SK-N-SH (cell line): Measurements from ENCODE around the gene NADSYN1. TPM values are rescaled to one million over a fixed set of nuclear protein-coding genes. Genes with fewer than 3 reads are reported as not detected.

Source experiments
- CTCF ChIA-PET: fragments of 300-600, 350-600 bp; formaldehyde crosslinking; extraction: SDS; loops from one replicate; lab custom pipeline; 2021; lab: Yijun Ruan, JAX
- POLR2A ChIA-PET: fragments of 350-600 bp; sonication (Branson Sonifier 250); formaldehyde crosslinking; extraction: SDS; loops from one replicate; lab custom pipeline; 2020; ENCODE audit warnings: antibody characterized with exemption, inconsistent platforms; lab: Yijun Ruan, JAX
- DNase-seq: peaks from one replicate; pipeline ENCODE4 v3.0.0; 2012
- H2AFZ ChIP-seq: fragments of 200-600 bp; sonication (generic); 2 replicates; pipeline ENCODE4 v1.8.1; 2016; ENCODE audit warnings: antibody characterized with exemption, mild to moderate bottlenecking, low read depth
- H3F3A ChIP-seq: fragments of 200-600 bp; sonication (generic); replicated peaks from 2 replicates; pipeline ENCODE3; 2016; ENCODE audit warnings: antibody characterized with exemption, mild to moderate bottlenecking; ENCODE audit not compliant: insufficient read depth
- H3K27ac ChIP-seq, 2 experiments: fragments of 200-500 bp in 1 of 2; fragments of 200-600 bp in 1 of 2; sonication (Bioruptor generic) in 1 of 2; sonication (generic), shearing (Covaris generic) in 1 of 2; 2 replicates each; pipeline versions ENCODE4 v1.5.1 to v1.6.1; 2014 to 2016; ENCODE audit warnings: low read depth in 2 of 2, inconsistent platforms in 1 of 2, low read length in 1 of 2, mild to moderate bottlenecking in 1 of 2, mixed read lengths in 1 of 2
- H3K27me3 ChIP-seq: fragments of 200-600 bp; sonication (generic), shearing (Covaris generic); 2 replicates; pipeline ENCODE4 v1.6.1; 2016; ENCODE audit warnings: mixed run types; ENCODE audit not compliant: insufficient read depth
- H3K36me3 ChIP-seq, 2 experiments: fragments of 200-500 bp in 1 of 2; fragments of 200-600 bp in 1 of 2; sonication (Bioruptor generic) in 1 of 2; sonication (generic) in 1 of 2; replicated peaks in 1 of 2; 2 replicates each; pipeline versions ENCODE3 to v1.5.1; 2014 to 2016; ENCODE audit warnings: low read length in 1 of 2, mild to moderate bottlenecking in 1 of 2; ENCODE audit not compliant: insufficient read depth in 2 of 2, control insufficient read depth in 1 of 2
- H3K4me1 ChIP-seq, 2 experiments: fragments of 200-500 bp in 1 of 2; fragments of 200-600 bp in 1 of 2; sonication (Bioruptor generic) in 1 of 2; sonication (generic), shearing (Covaris generic) in 1 of 2; 2 replicates each; pipeline versions ENCODE4 v1.5.1 to v1.6.1; 2014 to 2016; ENCODE audit warnings: low read depth in 1 of 2, low read length in 1 of 2, mixed run types in 1 of 2; ENCODE audit not compliant: insufficient read depth in 2 of 2, control insufficient read depth in 1 of 2
- H3K4me2 ChIP-seq: fragments of 200-600 bp; sonication (generic), shearing (Covaris generic); 2 replicates; pipeline ENCODE4 v1.6.1; 2017; ENCODE audit warnings: mixed run types
- H3K4me3 ChIP-seq, 2 experiments: fragments of 200-500 bp in 1 of 2; fragments of 200-600 bp in 1 of 2; sonication (Bioruptor generic) in 1 of 2; sonication (generic), shearing (Covaris generic) in 1 of 2; 2 replicates each; pipeline versions ENCODE4 v1.5.1 to v1.8.1; 2014 to 2016; ENCODE audit warnings: low read depth in 2 of 2, inconsistent platforms in 1 of 2, low read length in 1 of 2, mild to moderate bottlenecking in 1 of 2, mixed read lengths in 1 of 2, moderate library complexity in 1 of 2
- H3K79me2 ChIP-seq: fragments of 200-600 bp; sonication (generic); 2 replicates; pipeline ENCODE4 v1.8.1; 2017; ENCODE audit warnings: mild to moderate bottlenecking; ENCODE audit not compliant: insufficient read depth
- H3K9ac ChIP-seq: fragments of 200-600 bp; sonication (generic); 2 replicates; pipeline ENCODE4 v1.6.1; 2017; ENCODE audit warnings: mixed run types
- H3K9me2 ChIP-seq: fragments of 200-600 bp; sonication (generic); 2 replicates; pipeline ENCODE4 v1.6.1; 2017; ENCODE audit warnings: mixed run types
- H3K9me3 ChIP-seq: fragments of 200-600 bp; sonication (generic); 2 replicates; pipeline ENCODE4 v1.6.1; 2017; ENCODE audit warnings: mixed run types, mild to moderate bottlenecking, moderate library complexity
- H4K20me1 ChIP-seq: fragments of 200-600 bp; sonication (generic); 2 replicates; pipeline ENCODE4 v1.6.1; 2017; ENCODE audit warnings: mild to moderate bottlenecking, mixed run types; ENCODE audit not compliant: insufficient read depth
- CHD2 ChIP-seq: fragments of 150-350 bp; IDR thresholded peaks from 2 replicates; pipeline ENCODE4 v1.6.1; 2018; ENCODE audit warnings: low read length; ENCODE audit not compliant: partially characterized antibody
- ELF1 ChIP-seq: IDR thresholded peaks from 2 replicates; pipeline ENCODE4 v1.4.0; 2012
- FOSL2 ChIP-seq: IDR thresholded peaks from 2 replicates; pipeline ENCODE4 v1.4.0; 2012; ENCODE audit warnings: low read depth, mild to moderate bottlenecking, moderate library complexity, borderline replicate concordance
- FOXJ3 ChIP-seq: sonication (generic); formaldehyde crosslinking; IDR thresholded peaks from 2 replicates; pipeline ENCODE4 v1.5.1; 2020; ENCODE audit warnings: mild to moderate bottlenecking, missing genetic modification reagents
- GABPA ChIP-seq: IDR thresholded peaks from 2 replicates; pipeline ENCODE4 v1.4.0; 2012; ENCODE audit warnings: low read depth, mild to moderate bottlenecking
- GATA2 ChIP-seq: sonication (generic); formaldehyde crosslinking; IDR thresholded peaks from 2 replicates; pipeline ENCODE4 v1.5.0; 2020; ENCODE audit warnings: mild to moderate bottlenecking, missing genetic modification reagents
- MEF2A ChIP-seq: IDR thresholded peaks from 2 replicates; pipeline ENCODE4 v1.4.0; 2012; ENCODE audit warnings: low read depth, borderline replicate concordance
- NRF1 ChIP-seq: IDR thresholded peaks from 2 replicates; pipeline ENCODE4 v1.6.1; 2012; ENCODE audit warnings: low read depth, mild to moderate bottlenecking, low read length
- RAD21 ChIP-seq: IDR thresholded peaks from 2 replicates; pipeline ENCODE4 v1.6.1; 2012; ENCODE audit warnings: mild to moderate bottlenecking, low read length
- RCOR1 ChIP-seq: fragments of 150-350 bp; IDR thresholded peaks from 2 replicates; pipeline ENCODE4 v1.6.1; 2017; ENCODE audit warnings: antibody characterized with exemption, low read length
- RXRA ChIP-seq: IDR thresholded peaks from 2 replicates; pipeline ENCODE4 v1.4.0; 2012; ENCODE audit warnings: low read depth, mild to moderate bottlenecking, borderline replicate concordance
- TCF12 ChIP-seq: IDR thresholded peaks from 2 replicates; pipeline ENCODE4 v1.4.0; 2012
- TEAD4 ChIP-seq: IDR thresholded peaks from 2 replicates; pipeline ENCODE4 v1.4.0; 2012; ENCODE audit warnings: mild to moderate bottlenecking, borderline replicate concordance; ENCODE audit not compliant: insufficient read depth
- YY1 ChIP-seq: IDR thresholded peaks from 2 replicates; pipeline ENCODE4 v1.4.0; 2012; ENCODE audit warnings: low read depth, mild to moderate bottlenecking
- ZBTB33 ChIP-seq: IDR thresholded peaks from 2 replicates; pipeline ENCODE4 v1.4.0; 2012; ENCODE audit warnings: low read depth, borderline replicate concordance
- WGBS: methylation state at CpG from one replicate; pipeline ENCODE4 v1.1.6; 2017; ENCODE audit warnings: low lambda C conversion rate; 5-methylcytosine and 5-hydroxymethylcytosine counted together
- polyA plus RNA-seq, 3 experiments: library from polyadenylated mRNA; depleted of rRNA; stranded (reverse); fragments of >200 nt; gene quantifications; 2 replicates each; pipeline ENCODE4 v1.2.3, GENCODE V29; 2012
- TF ChIP-seq, protein P1 (sequence below): fragments of 150-350 bp; IDR thresholded peaks from 2 replicates; pipeline ENCODE4 v1.6.1; 2016; ENCODE audit warnings: mild to moderate bottlenecking, low read depth, low read length
- TF ChIP-seq, protein P2 (sequence below): IDR thresholded peaks from 2 replicates; pipeline ENCODE4 v1.6.1; 2012; ENCODE audit warnings: mild to moderate bottlenecking, low read depth, low read length, moderate library complexity
- TF ChIP-seq, protein P3 (sequence below): IDR thresholded peaks from 2 replicates; pipeline ENCODE4; 2012

Gene NADSYN1
- polyA plus RNA-seq, 1 of the 3 experiments (the other 2 are of a cell fraction): 62.5 TPM

GRCh38 chr11:71505781-71506180, 52.8 kb downstream of the NADSYN1 start:
- H3K9ac ChIP-seq: no peak overlapping the region
- no peak for DNase-seq
- POLR2A ChIA-PET: interaction anchor here (0.6 kb wide), 1 partner anchor 15 kb away, joined by 3 read pairs; no protein-coding TSS in a partner anchor
- 88% methylated on average over 9 of the region's 9 CpGs for WGBS
- H3K4me2 ChIP-seq: no peak overlapping the region
- CTCF ChIA-PET: interaction anchor here (0.6 to 2.6 kb wide), 4 partner anchors 13 to 74 kb away, joined by 3 to 8 read pairs (median 5); no protein-coding TSS in a partner anchor
- peaks cover 0 to 5% of the 10 kb centered on the region in 2 experiments for H3K36me3 ChIP-seq
- H3K4me1 ChIP-seq: peaks cover 0 to 34% of the 10 kb centered on the region in 2 experiments; a peak in 2 of 4 replicates
- H3K27me3 ChIP-seq: no peaks in the 10 kb centered on the region
- H3K9me3 ChIP-seq: no peaks in the 10 kb centered on the region
- H3K79me2 ChIP-seq: no peaks in the 10 kb centered on the region
- peak overlapping the region in 1 of 2 experiments; percentile 51; a peak in 2 of 4 replicates for H3K27ac ChIP-seq
- H3F3A ChIP-seq: no peaks in the 10 kb centered on the region
- TF ChIP-seq TEAD4: no peak
- TF ChIP-seq MEF2A: no peak
- TF ChIP-seq RXRA: no peak
- TF ChIP-seq ZBTB33: no peak
- no peak for TF ChIP-seq GABPA
- no peak for TF ChIP-seq RCOR1
- no peak for TF ChIP-seq FOXJ3 (CRISPR knock-in tag)
- no peak for TF ChIP-seq TCF12
- TF ChIP-seq NRF1: no peak
- no peak for TF ChIP-seq FOSL2
- TF ChIP-seq, protein P1, sequence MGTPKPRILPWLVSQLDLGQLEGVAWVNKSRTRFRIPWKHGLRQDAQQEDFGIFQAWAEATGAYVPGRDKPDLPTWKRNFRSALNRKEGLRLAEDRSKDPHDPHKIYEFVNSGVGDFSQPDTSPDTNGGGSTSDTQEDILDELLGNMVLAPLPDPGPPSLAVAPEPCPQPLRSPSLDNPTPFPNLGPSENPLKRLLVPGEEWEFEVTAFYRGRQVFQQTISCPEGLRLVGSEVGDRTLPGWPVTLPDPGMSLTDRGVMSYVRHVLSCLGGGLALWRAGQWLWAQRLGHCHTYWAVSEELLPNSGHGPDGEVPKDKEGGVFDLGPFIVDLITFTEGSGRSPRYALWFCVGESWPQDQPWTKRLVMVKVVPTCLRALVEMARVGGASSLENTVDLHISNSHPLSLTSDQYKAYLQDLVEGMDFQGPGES: no peak
- TF ChIP-seq, protein P2, sequence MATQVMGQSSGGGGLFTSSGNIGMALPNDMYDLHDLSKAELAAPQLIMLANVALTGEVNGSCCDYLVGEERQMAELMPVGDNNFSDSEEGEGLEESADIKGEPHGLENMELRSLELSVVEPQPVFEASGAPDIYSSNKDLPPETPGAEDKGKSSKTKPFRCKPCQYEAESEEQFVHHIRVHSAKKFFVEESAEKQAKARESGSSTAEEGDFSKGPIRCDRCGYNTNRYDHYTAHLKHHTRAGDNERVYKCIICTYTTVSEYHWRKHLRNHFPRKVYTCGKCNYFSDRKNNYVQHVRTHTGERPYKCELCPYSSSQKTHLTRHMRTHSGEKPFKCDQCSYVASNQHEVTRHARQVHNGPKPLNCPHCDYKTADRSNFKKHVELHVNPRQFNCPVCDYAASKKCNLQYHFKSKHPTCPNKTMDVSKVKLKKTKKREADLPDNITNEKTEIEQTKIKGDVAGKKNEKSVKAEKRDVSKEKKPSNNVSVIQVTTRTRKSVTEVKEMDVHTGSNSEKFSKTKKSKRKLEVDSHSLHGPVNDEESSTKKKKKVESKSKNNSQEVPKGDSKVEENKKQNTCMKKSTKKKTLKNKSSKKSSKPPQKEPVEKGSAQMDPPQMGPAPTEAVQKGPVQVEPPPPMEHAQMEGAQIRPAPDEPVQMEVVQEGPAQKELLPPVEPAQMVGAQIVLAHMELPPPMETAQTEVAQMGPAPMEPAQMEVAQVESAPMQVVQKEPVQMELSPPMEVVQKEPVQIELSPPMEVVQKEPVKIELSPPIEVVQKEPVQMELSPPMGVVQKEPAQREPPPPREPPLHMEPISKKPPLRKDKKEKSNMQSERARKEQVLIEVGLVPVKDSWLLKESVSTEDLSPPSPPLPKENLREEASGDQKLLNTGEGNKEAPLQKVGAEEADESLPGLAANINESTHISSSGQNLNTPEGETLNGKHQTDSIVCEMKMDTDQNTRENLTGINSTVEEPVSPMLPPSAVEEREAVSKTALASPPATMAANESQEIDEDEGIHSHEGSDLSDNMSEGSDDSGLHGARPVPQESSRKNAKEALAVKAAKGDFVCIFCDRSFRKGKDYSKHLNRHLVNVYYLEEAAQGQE: no peak
- TF ChIP-seq RAD21: no peak
- TF ChIP-seq ELF1: no peak
- no peak for TF ChIP-seq GATA2 (CRISPR knock-in tag)
- TF ChIP-seq CHD2: no peak
- TF ChIP-seq, protein P3, sequence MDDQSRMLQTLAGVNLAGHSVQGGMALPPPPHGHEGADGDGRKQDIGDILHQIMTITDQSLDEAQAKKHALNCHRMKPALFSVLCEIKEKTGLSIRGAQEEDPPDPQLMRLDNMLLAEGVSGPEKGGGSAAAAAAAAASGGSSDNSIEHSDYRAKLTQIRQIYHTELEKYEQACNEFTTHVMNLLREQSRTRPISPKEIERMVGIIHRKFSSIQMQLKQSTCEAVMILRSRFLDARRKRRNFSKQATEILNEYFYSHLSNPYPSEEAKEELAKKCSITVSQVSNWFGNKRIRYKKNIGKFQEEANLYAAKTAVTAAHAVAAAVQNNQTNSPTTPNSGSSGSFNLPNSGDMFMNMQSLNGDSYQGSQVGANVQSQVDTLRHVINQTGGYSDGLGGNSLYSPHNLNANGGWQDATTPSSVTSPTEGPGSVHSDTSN: no peak
- TF ChIP-seq YY1: no peak
- TF ChIP-seq, all 33 proteins: peak for 0
- H2AFZ ChIP-seq: no peak overlapping the region
- no peaks in the 10 kb centered on the region for H3K9me2 ChIP-seq
- no peak overlapping the region for H3K4me3 ChIP-seq
- no peaks in the 10 kb centered on the region for H4K20me1 ChIP-seq
